HG03457 (cell line): Measurements from ENCODE around the gene ANO2.

Experiments used
- ATAC-seq: cut with Tn5 transposase; IDR thresholded peaks from one replicate; pipeline ENCODE4 v1.9.1; 2021; ENCODE audit warnings: moderate number of reproducible peaks; ENCODE audit not compliant: unreplicated experiment

Gene ANO2

DNA sequence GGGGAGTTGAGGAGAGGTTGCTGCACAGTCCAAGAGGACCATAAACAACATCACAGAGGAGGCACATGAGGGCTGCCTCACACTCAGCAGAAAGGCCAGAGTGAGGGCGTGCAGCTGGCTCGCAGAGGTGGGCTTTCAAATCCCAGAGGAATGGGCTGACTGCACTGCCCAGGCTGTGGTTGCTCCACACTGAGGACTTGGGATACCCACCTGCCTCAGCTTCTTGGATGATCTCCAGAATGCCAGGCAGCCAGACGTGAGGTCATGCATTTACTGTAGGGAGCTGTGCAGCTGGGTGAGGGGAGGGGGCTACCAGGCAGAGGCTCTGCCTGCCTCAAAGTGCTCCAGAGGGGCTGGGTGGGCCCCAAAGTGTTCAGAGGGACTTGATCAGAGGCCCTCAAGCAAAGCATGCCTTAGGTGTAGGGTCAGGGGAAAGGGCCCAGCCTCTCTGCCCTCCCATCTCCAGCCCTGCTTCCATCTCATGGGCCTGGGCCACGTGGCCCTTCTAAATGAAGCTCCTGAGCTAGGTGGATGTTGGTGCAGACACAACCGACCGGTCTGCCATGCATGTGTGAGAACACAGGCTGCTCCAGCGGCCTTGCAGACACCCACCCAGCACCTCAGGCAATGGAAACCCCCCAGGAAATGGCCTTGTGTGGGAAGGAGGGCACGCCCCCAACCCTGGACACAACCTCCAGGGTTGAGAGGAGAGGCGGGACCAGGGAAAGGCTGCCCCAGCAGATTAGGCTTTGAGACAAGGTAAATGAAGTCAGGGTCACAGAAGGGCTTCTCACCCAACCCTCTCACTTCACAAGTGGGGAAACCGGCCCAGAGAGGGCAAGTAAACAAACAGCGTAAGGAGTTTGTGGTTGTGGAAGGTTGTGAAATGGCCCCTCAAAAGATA lies 422.4 kb downstream of the ANO2 start:
- ATAC-seq: no peak

DNA sequence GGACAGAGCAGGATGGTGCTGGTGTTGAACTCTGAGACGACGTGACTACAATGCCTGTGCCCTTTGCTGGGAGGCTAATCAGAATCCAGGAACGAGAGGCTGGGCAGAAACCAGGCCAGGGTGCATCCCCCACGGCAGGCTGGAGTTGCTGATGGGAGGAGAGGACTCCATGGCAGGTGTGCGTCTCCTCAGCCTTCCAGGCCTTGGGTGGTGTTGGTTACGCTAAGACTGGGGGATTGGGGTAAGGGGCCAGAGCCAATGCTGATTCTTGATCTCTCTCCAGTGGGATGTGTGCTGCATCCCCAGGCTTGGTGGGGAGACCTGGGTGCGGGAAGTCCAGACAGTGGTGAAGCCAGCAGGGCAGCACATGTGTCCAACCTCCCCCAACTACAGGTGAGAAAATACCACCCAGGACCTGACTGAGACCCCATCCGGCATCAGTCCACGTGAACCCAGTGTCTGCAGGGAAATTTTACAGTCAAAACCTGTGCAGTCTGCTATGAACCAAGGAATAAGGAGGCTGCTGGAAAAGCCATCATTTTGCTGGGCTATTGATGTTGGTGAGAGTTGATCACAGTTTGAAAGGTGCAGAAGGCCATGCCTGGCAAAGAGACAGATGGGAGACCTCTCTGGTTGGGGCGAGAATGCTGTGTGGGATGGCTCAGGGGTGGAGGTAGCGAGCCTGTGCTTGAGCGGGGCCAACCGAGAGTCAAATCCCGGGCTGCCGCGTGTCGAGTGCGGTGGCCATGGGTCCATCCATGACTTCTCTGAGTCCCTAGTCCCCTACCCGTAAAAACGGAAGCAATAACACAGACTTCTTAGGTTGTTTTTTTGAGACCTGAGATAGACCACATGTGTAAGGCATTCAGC lies 423.4 kb downstream of the ANO2 start:
- ATAC-seq: no peak

DNA sequence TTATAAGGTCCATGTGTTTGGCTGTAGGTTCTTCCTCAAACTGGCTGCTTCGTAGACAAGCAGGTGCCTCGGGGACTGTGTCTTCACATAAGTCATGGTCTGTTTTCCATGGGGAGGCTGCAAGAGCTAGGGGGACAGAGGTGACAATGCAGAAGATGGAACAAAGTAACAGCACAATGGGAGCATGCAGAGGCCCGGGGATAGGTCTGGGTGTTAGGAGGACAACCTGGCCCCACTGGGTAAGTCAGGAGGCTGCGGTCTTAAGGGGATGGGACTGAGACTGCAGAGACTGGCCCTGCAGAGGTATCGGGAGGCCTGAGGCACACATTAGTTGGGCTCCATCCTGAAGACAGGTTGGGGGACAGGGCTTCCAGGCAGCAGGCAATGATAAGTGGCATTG lies 424.2 kb downstream of the ANO2 start:
- no peak for ATAC-seq

DNA sequence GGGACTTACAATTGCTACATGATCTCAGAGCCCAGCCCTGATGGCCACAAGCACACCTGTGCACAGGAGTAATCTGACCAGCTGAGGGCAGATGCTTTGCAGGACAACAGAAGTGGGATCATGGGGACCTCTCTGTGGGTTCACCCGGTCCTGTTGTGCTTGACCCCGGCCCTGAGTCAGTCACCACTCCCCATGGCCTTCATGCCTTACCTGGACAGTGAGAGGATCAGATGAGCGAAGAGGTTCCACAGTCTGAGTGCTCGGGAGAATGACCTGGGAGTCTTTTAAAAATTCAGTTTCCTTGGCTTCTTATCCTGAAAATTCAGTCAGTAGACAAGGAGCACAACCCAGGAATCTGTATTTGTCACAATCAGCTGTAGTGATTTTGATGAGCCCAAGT lies 425.0 kb downstream of the ANO2 start:
- no peak for ATAC-seq

DNA sequence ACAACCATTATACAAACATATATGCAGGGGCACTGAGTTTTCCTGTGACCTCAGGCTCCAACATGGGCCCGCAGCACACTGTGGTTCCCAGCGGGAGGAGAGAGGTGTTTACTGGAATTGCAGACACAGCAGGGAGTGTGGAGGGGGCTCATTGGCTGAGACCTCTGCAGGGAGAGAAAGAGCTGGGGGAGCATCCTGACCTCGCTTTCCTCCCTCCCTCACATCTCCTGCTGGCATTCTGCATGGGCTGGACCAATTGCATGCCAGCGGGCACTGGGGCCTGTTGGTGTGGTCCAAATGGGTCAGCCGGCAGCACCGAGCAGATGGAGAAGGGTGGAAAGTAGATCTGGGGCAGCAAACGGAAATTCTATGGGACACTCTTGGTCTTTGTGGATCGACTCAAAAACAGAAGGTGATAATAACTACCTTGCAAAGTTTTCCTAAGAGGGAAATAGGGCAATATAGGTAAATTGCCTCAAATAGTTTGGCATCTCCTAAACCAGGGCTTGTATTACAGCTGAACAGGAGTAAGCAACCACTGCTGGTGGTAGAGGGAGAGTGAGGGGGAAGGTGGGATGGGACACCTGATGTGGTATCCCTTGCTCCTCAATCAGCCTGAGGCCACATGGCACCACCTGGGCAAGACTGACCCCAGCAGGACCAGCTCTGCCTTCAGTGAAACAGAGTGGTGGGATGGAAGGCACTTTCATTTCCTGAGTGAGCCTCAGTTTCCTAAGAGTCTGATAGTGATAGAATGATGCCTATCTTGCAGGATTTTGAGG lies 426.3 kb downstream of the ANO2 start:
- no peak for ATAC-seq

DNA sequence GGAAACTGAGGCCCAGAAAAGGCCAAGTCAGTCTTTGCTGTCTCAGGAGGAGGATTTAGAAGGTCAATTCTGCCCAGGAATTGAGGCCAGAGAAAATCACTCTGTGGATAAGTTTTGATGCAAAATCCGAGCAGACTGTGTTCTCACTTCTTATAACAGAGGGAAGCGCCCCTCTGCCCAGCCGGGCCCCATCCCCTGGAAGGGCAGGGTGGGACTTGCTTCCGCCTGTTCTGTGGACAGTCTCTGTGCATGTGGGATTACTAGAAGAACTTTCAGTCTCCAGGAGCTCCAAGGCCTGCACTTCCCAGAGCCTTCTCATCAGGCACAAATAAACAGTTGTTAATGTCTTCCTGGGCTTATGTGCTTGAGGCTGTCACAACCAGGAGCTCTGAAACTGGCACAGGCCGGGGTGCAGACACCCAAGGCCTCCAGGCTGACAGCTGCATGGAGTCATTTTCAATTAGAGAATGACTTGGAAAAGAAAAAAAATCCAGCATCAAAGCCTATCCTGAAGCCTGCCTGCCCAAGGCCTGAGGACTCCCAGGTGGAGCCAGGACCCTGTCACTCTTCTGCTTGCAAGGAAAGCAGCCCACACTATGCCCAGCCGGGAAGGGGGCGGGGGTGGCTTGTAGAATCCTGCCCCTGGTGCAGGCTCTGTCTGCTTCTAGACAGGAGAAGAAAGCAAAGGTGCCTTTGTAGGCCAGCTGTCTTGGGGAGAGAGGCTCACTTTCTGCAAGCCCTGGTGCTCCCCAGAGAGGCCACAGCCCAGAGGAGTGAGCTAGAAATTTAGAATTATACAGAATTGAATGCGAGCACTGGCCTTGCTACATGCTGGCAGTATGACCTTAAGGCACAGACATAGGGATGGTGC lies 428.5 kb downstream of the ANO2 start:
- ATAC-seq: no peak

DNA sequence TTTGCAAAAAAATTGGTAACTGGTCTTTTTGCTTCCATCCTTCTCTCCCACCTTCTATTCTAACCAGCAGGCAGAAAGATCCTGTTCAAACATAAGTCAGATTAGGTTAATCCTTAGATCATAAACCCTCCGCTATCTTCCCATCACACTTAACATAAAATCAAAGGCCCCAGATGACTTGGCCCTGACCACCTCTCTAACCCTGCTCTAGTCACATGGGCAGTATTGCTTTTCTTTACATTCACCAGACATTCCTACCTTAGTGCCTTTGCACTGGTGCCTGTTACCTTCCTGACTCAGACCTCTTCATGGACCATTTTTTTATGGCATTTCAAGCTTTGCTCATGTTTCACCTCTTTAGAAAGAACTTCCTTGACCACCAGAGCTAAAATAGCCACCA lies 429.6 kb downstream of the ANO2 start:
- no peak for ATAC-seq

DNA sequence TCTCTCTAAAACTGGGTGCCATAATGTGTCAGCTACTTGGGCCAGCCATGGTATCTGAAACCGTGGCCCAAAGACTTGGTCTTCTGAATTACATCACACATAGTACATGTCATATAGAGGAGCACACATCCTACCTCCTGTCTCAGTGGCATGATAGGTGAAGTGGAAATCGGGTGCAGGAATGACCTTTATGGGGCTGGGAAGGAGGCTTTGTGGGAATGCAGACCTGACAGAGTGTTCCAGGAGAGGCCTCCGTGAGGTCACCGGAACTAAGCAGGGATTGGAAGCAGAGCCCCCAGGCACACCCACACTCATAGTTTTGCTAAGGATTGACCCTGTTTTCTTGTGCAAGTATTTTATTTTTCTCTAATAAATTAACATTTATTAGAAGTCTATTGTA lies 430.5 kb downstream of the ANO2 start:
- no peak for ATAC-seq

DNA sequence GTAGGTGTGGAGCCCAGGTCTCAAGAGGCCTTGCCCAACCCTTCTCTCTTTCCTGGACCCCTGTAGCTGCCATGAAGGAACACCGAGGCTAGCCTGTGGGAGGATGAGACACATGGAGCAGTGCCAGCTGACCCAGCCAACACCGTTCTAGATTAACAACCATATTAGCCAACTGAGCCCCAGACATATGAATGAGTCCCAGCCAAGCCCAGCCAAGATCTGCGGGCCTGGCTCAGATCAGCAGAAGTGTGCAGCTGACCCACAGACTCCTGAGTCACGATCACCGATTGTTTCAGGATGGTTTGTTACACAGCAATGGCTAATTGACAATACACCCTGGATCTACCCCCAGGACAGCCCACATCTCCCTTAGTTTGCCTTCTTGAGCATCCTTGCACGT lies 431.0 kb downstream of the ANO2 start:
- ATAC-seq: no peak

DNA sequence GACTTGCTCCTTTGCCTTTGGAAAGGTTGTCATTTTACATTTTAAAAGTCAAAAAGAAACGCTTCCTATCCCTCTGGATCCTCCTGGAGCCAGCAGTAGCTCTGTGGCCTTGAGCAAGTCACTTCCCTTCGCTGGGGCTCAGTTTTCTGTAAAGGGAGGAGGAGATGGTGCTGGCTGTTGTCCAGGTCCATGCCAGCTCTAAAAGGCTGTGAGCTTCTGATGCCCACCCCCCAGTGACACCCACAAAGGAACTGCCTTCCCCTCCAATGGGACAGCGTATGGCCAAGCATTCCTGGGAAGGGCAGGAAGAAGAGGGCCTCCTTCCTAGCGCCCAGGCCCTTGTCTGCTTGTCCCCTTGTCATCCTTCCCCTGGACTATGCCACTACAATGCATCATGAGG lies 431.7 kb downstream of the ANO2 start:
- no peak for ATAC-seq
